HuH-7.5 (cell line): ENCODE data around the gene C1QC.

Experiments used
- DNase-seq: peaks from one replicate; pipeline ENCODE4 v3.0.0; 2011; ENCODE audit warnings: low spot score

Gene C1QC

DNA sequence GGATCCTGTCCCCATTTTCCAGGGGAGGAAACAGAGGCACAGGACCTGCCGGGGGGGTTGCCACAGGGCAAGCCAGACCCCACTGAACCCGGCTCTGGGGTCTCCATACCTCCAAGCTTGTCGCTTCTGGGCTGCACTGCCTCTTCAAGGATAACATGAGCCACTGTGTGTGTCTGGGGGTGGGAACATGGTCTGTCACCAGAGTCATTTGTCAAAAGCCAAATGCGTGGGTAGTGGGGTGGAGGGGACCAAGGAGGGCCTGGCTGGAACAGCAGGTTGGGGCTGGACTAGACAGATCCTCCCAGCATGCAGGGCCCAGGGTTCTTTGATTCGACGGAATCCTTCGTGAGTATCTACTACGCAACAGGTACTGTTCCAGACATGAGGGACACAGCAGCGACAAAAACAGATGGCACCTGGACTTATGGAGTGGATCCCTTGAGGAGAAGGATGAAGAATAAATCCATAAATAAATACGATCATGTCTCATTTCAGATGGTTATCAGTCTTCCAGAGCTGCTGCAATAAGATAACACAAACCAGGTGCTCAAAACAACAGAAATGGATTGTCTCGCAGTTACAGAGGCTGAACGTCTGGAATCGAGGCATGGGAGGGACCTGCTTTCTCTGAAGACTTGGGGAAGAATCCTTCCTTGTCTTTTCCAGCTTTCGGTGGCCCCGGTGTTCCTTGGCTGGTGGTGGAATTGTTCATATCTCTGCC is 38.3 kb downstream of the C1QC start:
- no peak for DNase-seq

DNA sequence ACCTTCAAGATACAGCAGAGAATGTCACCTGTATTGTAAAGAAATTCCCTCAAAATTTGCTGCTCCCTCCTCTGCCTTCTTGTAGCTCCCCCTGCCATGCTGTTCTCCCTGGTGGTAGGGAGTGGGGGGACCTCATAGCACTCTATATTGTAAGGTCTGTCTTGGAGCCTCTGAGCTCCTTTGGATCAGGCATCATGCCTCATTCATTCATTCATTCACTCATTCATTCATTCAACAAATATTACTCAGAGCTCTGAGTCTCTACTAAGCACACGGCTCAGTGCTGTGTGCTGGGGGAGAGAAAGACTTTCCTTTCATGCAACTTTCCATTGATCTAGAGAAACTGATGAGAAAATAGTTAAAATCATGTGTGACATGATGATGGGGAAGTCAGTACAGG is 40.1 kb downstream of the C1QC start:
- DNase-seq = no peak

DNA sequence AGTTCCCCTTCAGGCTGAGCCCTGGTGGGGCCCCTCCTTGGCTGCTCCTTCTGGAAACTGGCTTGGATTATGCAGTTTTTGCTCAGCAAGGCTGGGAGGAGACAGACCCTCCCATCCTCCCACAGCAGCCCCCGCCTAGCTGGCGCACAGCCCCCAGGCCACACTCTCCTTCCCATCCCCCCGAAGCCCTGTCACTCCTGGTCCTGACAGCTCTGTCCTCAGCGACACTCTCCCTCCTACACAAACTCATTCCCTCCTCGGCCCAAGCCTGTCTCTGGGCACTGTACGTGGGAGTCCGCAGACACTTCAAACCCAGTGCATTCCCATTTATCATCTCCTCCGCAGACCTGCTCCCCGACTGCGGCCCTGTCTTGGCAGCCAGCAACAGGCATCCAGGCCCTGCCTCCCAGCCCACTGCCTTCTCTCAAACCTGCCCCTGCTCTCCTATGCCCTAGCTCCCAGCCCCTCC is 42.2 kb downstream of the C1QC start:
- no peak for DNase-seq

DNA sequence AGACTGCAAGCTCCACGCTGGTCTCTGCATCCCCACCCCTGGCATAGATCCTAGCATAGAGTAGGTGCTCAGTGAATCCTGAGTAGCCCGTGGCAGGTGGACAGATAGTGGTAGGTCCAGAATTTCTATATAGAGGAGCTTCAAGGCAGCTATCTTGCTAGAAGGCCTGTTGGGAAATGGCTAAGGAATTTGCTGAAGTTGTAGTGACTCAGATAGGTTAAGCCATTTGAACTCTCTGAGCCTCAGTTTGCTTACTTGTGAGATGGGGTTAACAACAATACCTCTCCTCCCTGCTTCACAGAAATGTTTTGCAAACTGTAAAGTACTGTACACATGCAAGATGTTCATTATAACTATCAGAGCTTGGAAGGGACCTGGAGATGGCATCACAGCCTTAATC is 43.8 kb downstream of the C1QC start:
- DNase-seq = no peak

DNA sequence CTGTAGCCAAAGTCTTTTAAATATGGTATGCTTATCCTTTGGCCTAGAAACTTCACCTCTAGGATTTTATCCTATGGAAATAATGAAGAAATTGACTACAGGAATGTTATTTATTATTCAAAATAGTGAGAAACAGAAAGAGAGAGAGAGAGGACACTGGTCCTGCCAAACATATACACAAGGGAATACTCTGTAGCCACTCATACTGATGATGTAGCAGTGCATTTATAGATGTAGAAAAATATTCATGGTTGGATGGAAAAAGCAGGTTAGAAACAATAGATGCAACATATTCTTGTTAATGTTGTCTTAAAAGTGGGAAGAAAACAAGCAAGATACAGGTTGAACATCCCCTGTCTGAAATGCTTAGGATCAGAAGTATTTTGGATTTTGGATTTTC is 45.0 kb downstream of the C1QC start:
- DNase-seq = no peak

DNA sequence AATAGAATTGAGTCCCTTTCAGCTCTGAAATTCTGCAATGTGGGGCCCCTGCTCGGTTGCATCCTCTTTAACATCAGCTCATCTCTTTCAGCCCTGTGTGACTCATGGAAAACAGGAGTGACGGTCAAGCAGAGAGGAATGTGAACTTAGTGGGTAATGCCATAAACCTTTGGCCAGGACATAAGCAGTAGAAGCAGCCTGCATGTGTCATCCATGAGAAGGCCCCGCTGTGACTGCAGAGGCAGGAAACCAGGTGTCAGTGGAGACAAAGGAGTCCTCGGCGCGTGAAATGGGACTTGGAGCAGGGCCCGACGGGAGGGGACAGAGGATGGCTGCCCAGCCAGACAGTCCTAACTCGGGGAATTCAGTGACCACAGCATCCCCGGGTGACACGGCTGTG is 46.1 kb downstream of the C1QC start:
- DNase-seq = peak; percentile 39

DNA sequence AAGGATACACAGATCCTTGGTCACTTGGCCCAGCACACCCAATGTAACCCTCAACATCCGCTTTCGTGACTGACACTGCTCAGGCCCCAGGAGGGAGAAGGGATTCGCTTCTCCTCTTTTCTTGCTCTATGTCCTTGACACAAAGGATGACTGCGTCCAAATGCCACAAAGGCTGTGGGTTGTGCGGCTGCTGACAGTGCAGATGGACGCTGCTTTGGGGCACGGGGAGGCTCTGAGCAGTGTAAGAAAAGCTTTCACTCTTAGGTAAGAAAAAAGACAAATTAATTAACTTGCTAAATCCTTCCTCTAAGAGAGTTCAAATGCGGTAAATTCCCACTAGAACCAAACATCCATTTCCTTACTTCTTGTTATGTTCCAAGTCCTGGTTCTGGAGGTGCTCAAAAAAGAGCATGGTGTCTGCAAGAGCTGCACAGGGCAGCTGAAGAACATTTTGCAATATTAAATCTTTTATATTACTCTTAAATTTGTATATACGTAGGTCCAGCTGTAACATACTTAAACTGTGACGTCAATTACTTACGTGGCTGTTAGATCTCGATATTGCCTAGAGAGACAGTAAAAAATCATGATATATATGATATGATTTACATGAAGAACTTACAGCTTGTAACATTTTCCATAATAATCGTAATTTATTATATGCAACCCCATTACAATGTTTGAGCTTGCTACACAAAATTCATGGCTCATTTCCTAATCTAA is 47.8 kb downstream of the C1QC start:
- DNase-seq = no peak

DNA sequence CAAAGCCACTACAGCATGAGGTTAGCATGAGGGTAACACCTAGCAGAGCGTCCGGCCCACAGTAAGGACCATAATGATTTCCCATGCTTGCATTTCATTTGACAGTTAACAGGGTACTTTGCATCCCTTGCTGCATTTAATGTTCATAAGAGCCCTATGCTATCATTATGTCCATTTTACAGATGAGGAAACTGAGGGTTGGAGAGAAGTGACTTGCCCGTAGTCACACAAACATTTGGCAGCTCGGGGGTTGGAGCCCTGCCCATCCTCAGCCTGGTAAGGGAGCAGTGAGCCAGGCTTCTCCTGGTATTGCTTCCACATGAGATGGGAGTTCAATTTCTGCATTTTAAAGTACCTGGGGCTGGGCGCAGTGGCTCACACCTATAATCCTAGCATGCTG is 50.7 kb downstream of the C1QC start:
- no peak for DNase-seq

DNA sequence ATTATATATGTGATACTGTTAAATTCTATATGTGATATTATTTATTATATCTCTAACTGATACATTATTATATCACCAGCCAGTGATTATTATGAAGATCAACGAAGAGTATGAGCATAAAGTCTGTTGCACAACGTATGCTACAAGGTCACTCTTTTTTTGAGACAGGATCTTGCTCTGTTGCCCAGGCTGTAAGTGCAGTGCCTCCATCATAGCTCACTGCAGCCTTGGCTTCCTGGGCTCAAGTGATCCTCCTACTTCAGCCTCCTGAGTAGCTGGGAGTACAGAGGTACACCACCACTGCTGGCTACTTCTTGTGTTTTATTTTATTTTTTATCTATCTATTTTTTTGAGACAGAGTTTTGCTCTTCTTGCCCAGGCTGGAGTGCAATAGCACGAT is 53.2 kb downstream of the C1QC start:
- no peak for DNase-seq
